Glomerular visceral epithelial cell (primary cell): ENCODE results near the gene MRPS25.
"Not testable (repeated sequence)": the region's sequence is repeated elsewhere in the genome, so short reads cannot be mapped to it uniquely, and the experiment has no call there.

Experiments
- DNase-seq: peaks from one replicate; pipeline ENCODE4 v3.0.0-alpha.2; 2016; ENCODE audit errors: extremely low spot score

Gene MRPS25

DNA sequence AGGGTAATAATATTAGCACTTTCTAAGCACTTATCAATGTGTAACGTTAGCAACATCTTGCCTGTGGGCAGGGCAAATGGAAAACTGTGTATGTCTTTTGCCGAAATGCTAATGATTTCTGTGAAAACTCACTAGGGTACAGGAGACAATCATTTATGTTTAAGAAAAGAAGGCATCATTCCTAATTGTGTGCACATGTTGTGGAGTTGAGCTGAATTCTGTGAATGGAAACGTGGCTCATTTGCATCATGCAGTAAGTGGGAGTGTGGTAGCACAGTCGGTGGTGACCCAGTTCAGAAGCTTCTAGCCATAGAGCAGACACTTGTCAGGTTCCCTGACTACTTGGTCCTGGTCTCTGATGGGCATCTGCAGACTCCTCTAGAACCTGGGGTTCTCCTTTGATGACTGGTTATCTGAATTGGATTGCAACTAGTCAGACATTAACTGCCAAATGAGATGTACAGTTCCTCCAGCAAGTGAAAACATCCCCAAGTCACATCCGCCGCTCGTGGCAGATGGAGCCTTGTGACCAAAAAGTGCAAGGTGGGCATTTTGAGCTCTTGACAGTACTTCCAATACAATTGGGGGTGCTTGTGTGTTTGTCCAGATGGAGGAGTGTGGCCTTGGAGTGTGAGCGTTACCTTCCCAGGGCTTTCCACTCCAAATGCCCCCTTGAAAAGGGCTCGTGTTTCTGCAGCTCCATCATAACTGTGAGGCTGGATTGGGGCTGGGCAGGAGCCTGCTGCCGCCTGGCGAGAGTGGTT lies 21.5 kb downstream of the MRPS25 start:
- DNase-seq: no peak

GRCh38 chr3:15042936-15043335 lies 22.2 kb downstream of the MRPS25 start:
- DNase-seq: no peak

DNA sequence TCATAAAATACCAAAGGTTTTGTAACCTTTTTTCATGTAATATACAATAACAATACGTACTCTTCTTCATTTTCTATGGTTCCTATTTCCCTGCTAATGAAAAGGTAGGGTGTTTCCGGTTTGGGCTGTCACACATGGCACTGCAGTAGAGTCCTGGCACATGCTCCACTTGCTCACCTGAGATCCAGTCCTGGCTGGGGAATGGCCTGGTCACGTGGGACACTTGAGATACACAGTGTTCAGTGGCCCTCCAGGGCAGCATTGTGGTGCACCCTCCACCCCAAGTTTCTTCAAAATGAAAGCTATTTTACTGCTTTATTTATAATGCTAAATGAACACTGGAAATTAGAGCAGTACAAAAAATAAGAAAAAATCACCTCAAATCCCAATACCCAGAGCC lies 23.2 kb downstream of the MRPS25 start:
- DNase-seq: no peak

- DNase-seq: no peak
Observed at GRCh38 chr3:15040844-15041243, 24.3 kb downstream of the MRPS25 start.

- no peak for DNase-seq
Observed at GRCh38 chr3:15038306-15038705, 26.8 kb downstream of the MRPS25 start.

- DNase-seq: no peak
Observed at GRCh38 chr3:15033103-15033502, 32.0 kb downstream of the MRPS25 start.

- no peak for DNase-seq
Observed at GRCh38 chr3:15032650-15033049, 32.5 kb downstream of the MRPS25 start.

DNA sequence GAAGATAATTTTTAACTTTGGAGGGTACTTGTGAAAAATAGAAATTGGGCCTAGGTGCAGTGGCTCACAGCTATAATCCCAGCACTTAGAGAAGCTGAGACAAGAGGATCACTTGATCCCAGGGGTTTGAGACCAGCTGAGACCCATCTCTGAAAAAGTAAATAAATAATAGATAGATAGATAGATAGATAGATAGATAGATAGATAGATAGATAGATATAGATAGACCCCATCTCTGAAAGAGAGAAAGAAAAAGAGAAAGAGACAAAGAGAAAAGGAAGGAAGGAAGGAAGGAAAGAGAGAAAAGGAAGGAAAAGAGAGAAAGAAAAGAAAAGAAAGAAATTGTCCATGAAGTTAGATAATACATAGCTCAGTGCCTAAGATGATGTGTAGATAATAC lies 35.5 kb downstream of the MRPS25 start:
- DNase-seq: no peak

- DNase-seq: no peak
Observed at GRCh38 chr3:15023719-15024118, 41.4 kb downstream of the MRPS25 start.

- DNase-seq: no peak
Observed at GRCh38 chr3:15023249-15023648, 41.9 kb downstream of the MRPS25 start.

- no peak for DNase-seq
Observed at GRCh38 chr3:15017191-15017590, 47.9 kb downstream of the MRPS25 start.

DNA sequence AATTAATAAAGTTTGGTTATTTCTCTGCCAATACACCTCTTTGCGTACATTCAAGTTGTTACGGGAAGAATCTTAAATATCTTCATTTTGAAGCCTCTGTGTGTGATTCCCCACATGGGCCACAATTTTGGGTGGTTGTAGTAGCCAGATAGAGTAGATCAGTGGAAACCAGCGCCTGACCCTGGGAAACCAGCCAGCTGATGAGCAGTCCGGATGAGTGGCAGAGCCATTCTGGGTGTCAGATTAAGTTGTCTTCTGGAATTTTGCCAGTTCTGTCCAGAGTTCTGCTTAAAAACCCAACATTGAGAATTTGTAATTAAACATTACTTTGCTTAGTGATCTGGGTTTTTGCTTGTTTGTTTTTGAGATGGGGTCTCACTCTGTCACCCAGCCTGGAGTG lies 49.7 kb downstream of the MRPS25 start:
- no peak for DNase-seq

DNA sequence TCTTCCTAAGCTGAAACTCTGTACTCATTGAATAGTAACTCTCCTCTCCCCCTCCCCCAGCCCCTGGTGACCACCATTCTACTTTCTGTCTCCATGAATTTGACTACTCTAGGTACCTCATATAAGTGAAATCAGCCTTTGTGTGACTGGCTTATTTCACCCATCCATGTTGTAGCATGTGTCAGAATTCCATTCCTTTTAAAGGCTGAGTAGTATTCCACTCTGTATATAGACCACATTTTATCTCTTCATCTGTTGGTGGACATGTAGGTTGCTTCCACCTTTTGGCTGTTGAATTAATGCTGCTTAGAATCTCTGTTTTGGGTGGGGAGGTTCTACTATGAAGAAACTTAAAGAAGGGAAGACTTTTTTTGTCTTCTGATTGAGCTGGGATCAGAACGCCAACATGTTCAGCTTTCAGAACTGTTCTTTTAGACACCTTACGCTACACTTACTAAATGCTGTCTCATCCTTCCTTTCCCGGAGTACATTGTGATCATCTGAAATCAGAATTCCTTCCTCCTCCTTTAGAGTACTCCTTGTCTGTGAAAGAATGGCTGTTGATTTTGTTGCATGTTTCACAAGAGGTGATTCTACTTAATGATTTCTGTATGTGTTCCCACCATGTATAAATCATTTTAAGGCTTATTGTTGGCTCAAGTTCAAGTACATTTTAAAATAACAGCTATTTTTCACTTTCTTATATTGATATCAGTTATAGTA lies 50.3 kb downstream of the MRPS25 start:
- DNase-seq: no peak

DNA sequence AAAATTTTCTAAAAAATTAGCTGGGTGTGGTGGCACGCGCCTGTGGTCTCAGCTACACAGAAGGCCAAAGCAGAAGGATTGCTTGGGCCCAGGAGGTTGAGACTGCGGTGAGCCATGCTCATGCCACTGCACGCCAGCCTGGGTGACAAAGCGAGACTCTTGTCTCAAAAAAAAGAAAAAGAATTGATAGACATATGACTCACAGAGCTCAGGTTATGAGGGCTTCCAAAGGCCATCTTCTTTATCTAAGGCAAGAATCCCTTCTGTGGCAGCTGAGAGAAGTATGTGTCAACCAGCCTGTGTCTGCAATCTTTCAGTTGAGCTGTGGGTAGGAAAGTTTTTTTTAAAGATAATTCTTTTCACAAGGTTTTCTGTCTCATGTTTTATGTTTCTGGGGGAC lies 53.9 kb downstream of the MRPS25 start:
- DNase-seq: no peak

- DNase-seq: peak; percentile 11
Observed at GRCh38 chr3:15010664-15011063, 54.5 kb downstream of the MRPS25 start.

DNA sequence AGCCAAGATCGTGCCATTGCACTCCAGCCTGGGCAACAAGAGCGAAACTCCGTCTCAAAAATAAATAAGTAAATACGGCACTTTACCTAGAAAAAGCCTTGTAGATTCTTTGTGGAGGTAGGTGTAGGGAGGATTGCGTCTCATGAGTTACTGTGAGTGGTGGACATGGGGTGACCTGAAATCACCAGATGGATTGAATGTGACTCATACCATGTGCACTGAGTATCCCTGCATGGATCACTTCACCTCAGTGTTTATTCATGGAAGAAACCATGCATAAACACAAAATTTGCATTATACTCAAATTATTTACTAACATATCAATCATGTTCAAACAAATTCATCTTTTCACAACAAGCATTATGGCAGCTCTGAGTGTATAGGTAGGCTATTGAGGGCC lies 55.9 kb downstream of the MRPS25 start:
- no peak for DNase-seq

GRCh38 chr3:15007681-15008141 lies 57.4 kb downstream of the MRPS25 start:
- no peak for DNase-seq

- not testable (repeated sequence) for DNase-seq
Observed at GRCh38 chr3:14999182-14999581, 65.9 kb downstream of the MRPS25 start.
